HFF-Myc (cell line): Measurements from ENCODE around the gene CDH23.
"Not testable (repeated sequence)": the region's sequence is repeated elsewhere in the genome, so short reads cannot be mapped to it uniquely, and the experiment has no call there.

Source experiments
- DNase-seq: peaks from one replicate; pipeline ENCODE4 v3.0.0-alpha.2; 2011; ENCODE audit warnings: low read depth; ENCODE audit errors: extremely low read depth
- H3K4me3 ChIP-seq: replicated peaks from 2 replicates; pipeline ENCODE4 v1.5.1; 2011; ENCODE audit warnings: low read depth, mild to moderate bottlenecking, control low read depth, low read length
- TF ChIP-seq, protein P1 (sequence below): IDR thresholded peaks from 2 replicates; pipeline ENCODE4 v1.5.1; 2012; ENCODE audit warnings: mild to moderate bottlenecking, low read depth, low read length, control low read depth; ENCODE audit errors: missing control alignments

The CDH23 gene

DNA sequence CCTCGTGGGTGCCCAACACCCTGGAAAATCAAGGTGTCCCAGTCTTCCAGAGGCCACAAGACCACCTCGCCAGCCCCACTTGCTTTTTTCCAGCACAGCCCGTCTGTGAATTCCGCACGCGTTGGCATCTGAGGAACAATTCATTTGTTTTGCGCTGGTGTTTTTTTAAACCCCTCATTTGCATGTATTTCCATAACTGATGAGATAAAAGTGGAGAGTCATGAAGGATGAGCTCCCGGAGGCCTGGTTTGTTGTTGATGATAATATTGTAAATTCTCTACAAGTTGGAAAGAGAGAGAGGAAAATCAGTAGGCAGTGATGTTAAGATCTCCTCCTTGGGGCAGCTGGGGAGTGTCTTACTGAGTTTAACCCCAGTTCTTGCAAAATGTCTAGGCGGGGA is 43.1 kb upstream of the CDH23 start:
- TF ChIP-seq, protein P1, sequence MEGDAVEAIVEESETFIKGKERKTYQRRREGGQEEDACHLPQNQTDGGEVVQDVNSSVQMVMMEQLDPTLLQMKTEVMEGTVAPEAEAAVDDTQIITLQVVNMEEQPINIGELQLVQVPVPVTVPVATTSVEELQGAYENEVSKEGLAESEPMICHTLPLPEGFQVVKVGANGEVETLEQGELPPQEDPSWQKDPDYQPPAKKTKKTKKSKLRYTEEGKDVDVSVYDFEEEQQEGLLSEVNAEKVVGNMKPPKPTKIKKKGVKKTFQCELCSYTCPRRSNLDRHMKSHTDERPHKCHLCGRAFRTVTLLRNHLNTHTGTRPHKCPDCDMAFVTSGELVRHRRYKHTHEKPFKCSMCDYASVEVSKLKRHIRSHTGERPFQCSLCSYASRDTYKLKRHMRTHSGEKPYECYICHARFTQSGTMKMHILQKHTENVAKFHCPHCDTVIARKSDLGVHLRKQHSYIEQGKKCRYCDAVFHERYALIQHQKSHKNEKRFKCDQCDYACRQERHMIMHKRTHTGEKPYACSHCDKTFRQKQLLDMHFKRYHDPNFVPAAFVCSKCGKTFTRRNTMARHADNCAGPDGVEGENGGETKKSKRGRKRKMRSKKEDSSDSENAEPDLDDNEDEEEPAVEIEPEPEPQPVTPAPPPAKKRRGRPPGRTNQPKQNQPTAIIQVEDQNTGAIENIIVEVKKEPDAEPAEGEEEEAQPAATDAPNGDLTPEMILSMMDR = no peak
- no peak overlapping the region for H3K4me3 ChIP-seq
- DNase-seq = no peak

DNA sequence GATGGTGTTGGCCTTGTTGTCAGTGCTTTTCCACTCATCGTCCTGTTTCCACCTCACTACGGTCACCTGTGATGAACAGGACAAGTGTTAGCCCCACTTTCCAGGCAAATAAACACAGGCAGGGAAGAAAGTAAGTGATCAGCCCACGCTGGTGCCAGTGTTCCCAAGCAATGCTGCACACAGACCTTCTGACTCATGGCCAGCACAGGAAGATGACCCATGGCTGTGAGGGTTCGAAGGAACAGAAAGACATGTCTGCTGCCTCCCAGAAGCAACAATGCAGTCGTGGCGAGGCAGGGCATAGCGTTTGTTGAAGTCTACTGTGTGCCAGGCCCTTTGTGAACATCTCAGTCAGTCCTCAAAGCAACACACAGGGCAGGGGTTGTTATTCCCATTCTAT is 41.9 kb upstream of the CDH23 start:
- no peak overlapping the region for H3K4me3 ChIP-seq
- DNase-seq = no peak
- TF ChIP-seq, protein P1 = no peak

DNA sequence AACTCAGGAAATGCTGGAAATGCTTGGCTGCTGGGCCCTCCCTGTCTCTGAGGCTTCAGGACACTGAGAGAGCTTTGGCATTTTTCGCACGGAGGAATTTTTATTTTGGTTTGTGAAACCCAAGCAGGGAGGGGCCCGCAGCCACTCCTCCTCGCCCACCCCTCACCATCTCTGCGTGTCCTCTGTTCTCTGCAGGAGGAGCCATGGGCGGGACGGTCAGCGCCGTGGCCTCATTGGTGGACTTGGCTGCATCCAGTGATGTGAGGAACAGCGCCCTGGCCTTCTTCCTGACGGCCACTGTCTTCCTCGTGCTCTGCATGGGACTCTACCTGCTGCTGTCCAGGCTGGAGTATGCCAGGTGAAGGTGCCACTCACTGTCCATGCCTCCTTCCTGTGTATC is 40.8 kb upstream of the CDH23 start:
- no peak overlapping the region for H3K4me3 ChIP-seq
- DNase-seq = no peak
- TF ChIP-seq, protein P1 = no peak

DNA sequence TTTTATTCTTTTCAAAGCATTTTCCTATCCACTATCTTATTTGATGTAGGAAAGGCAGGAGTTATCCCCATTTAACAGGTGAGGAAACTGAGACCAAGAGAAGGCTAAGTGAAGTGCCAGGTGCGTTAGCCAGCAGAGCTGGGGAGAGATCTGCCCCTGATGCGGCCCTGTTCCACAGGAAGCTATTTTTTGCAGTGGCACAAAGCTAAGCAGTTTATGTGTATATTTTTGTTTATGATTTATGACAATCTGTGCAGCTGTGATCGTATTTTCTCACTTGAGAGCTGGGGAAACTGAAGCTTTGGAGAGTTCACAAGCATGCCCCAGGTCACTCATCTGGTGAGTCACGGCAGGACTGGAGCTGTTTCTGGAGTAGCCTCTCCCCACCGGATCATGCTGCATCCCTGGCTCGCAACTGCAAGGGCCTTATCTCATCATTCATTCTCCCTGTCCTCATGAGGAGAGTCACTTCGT is 38.9 kb upstream of the CDH23 start:
- H3K4me3 ChIP-seq = no peak overlapping the region
- no peak for DNase-seq
- TF ChIP-seq, protein P1 = no peak

DNA sequence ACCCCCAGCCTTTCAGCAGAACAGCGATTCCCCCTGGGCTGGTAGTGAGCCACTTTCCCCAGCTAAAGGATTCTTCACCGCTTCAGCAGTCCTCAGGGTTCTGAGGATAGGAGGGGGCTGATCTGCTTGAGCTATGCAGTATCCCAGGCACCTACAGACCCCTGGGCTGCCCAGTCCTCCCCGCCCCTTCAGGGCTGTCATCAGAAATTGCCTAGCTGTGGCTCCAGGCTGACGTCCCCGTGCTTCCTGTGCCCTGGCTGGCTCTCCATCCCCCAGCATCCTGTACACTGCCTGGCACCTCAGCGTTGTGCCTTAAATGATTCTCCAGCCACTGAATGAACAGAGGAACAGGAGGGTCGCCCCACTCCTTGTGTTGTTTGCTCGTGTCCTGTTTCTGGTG is 38.4 kb upstream of the CDH23 start:
- TF ChIP-seq, protein P1 = no peak
- H3K4me3 ChIP-seq = no peak overlapping the region
- no peak for DNase-seq

DNA sequence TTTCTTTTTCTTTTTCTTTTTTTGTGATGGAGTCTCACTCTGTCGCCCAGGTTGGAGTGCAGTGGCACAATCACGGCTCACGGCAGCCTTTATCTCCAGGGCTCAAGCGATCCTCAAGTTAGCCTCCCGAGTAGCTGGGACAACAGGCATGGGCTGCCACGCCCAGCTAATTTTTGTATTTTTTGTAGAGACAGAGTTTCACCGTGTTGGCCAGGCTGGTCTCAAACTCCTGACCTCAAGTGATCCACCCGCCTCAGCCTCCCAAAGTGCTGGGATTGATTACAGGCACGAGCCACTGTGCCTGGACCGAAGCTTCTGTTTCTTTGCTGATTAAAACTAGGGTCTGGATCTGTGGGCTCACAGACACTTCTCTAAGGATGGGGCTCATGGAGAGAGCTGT is 37.8 kb upstream of the CDH23 start:
- not testable (repeated sequence) for H3K4me3 ChIP-seq

DNA sequence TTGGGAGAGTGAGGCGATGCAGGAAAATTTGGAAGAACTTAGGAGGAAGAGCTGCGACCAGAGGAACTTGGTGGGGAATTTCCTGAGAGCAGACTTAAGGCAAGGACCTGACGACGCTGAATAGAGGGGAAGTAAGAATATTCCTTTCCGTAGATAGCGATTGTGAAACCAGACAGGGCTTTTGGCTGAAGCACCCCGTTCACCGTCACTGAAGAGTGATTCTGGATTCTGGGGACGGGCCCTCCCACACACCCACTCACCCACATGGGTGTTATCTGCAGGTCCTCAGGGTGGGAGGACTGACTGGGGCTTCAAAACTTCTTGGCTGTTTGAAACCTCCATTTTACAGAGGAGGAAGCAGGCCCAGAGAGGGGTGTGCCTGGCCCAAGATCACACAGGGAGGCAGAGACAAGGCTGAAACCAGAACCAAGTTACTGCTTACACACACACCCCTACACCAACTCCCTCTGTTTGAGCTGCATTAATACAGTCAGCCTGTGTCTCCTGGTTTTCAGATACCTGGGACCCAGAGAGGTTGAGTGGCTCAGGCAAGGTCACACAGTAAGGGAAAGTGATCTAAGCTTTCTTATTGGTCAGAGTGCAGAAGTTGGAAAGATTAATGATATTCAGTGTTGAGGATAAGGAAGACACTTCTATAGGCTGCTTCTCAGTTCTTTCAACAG is 37.2 kb upstream of the CDH23 start:
- H3K4me3 ChIP-seq = no peak overlapping the region
- TF ChIP-seq, protein P1 = no peak
- DNase-seq = no peak

More for the DNA sequence above, 37.8 kb upstream of the CDH23 start:
- not testable (repeated sequence) for DNase-seq
